Measurements from ENCODE around the gene ABLIM2. TPM values are rescaled to one million over a fixed set of nuclear protein-coding genes. Genes with fewer than 3 reads are reported as not detected.

The ABLIM2 gene
- total RNA-seq, 1 experiment from 2014 or later, result 2.7 TPM

DNA sequence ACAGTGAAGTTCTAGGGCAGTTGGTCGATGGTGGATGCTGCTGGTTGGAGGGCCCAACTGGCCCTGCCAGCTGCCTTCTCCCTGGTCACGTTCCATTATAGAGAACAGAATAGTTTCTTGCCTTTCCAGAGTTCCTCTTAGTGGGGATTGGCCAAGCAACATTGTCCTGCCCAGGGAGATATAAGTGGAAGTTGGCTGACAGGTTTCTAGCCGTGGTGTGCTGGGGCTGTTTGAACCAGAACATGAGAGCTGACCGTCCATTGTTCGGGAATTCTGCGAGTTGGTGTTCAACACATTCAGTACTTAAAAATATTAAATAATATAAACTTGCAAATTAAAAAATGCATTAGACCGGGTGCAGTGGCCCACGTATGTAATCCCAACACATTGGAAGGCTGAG lies 215.4 kb downstream of the ABLIM2 start:
- TF ChIP-seq CTCF (conservative IDR thresholded peaks at IDR 0.05; ENCODE audit: low read depth, low read length), result no peak
- no peak for TF ChIP-seq EZH2 (IDR thresholded peaks at IDR 0.05; ENCODE audit: borderline replicate concordance, low read depth, low read length, poor library complexity, severe bottlenecking)
- Histone ChIP-seq H3K36me3 (ENCODE audit: insufficient read depth, low read length, poor library complexity, severe bottlenecking) (no peaks in the 10 kb centered on the region), H3K9me3 (ENCODE audit: low read depth, low read length, poor library complexity, severe bottlenecking) (no peaks in the 10 kb centered on the region), H3K27ac (ENCODE audit: low read depth, low read length, poor library complexity, severe bottlenecking) (no peak overlapping the region), H3K4me3 (ENCODE audit: low read depth, low read length, poor library complexity, severe bottlenecking) (no peak overlapping the region), H3K4me1 (ENCODE audit: insufficient read depth, low read length, poor library complexity, severe bottlenecking) (no peaks in the 10 kb centered on the region), H3K27me3 (replicated peaks; ENCODE audit: insufficient read depth, low read depth, low read length, poor library complexity) (no peaks in the 10 kb centered on the region)
- intact Hi-C loops (cut with micrococcal nuclease; ENCODE audit: unreplicated experiment), result no loop called here
- no TSS peak for BruUV-seq (replicated peaks)
- no peak for DNase-seq (ENCODE audit: low spot score)
- CTCF ChIA-PET, result no interaction called here
- POLR2A ChIA-PET (ENCODE audit: low non-redundant PET), result no interaction called here

DNA sequence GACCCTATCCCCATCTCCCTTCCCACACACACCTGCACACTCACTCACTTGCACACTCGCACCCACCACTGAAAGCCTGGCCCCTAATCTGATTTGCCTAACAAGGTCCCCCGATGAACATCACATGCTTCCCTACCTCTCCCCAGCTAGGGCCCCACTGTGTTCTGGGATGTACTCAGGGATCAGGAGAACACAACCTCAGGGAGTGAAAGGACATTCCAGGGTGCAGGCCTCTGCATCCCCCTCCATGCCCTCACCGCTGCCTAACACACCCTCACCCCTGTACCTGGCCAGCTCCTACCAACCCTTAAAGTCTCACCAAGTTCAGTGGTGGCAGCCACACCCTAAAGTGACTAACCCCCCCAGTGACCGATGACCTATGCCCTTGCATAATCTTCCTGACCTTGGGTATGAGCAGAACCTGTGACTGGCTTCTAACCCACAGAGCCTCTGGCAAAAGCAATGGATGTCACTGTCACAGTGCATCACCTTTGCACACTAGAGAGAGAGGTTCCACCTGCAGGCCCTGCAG lies 216.6 kb downstream of the ABLIM2 start:
- TF ChIP-seq CTCF (conservative IDR thresholded peaks at IDR 0.05; ENCODE audit: low read depth, low read length) (no peak), EZH2 (IDR thresholded peaks at IDR 0.05; ENCODE audit: borderline replicate concordance, low read depth, low read length, poor library complexity, severe bottlenecking) (no peak)

DNA sequence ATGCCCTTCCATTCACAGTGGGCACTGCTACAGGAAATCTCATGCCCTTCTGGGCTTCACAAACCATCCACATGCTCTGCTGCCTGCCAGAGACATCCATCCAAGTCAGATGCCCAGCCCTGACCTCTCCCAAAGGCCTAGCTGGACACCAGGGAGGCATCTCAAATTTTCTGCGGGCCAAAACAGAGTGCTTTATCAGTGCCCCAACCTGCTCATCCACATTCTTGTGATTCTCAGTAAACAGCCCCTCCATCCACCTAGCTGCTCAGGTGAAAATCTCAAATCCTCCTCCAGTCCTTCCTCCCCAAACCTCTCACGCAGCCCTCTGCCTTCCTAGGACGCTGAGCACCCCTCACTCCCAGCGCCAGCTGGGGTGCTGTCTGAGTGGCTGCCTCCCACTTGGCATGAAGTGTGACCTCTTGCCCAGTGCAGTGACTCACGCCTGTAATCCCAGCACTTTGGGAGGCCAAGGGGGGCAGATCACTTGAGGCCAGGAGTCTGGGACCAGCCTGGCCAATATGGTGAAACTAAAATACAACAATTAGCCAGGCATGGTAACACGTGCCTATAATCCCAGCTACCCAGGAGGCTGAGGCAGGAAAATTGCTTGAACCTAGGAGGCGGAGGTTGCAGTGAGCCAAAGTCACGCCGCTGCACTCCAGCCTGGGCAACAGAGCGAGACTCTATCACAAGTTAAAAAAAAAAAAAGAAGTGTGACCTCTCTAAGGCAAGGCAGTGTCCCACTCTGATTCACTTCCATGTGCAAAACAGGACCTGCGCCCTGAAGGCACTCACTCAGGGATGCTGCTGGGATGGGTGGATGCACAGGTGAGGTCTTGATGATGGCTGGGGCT lies 217.3 kb downstream of the ABLIM2 start:
- Histone ChIP-seq H3K27me3 (replicated peaks; ENCODE audit: insufficient read depth, low read depth, low read length, poor library complexity) (no peaks in the 10 kb centered on the region), H3K9me3 (ENCODE audit: low read depth, low read length, poor library complexity, severe bottlenecking) (no peaks in the 10 kb centered on the region), H3K4me1 (ENCODE audit: insufficient read depth, low read length, poor library complexity, severe bottlenecking) (peaks cover 6% of the 10 kb centered on the region), H3K27ac (ENCODE audit: low read depth, low read length, poor library complexity, severe bottlenecking) (no peak overlapping the region), H3K4me3 (ENCODE audit: low read depth, low read length, poor library complexity, severe bottlenecking) (no peak overlapping the region), H3K36me3 (ENCODE audit: insufficient read depth, low read length, poor library complexity, severe bottlenecking) (no peaks in the 10 kb centered on the region)
- no peak for TF ChIP-seq EZH2 (IDR thresholded peaks at IDR 0.05; ENCODE audit: borderline replicate concordance, low read depth, low read length, poor library complexity, severe bottlenecking)
- no peak for TF ChIP-seq CTCF (conservative IDR thresholded peaks at IDR 0.05; ENCODE audit: low read depth, low read length)
- no peak for DNase-seq (ENCODE audit: low spot score)
- BruUV-seq (replicated peaks), result no TSS peak
- intact Hi-C loops (cut with micrococcal nuclease; ENCODE audit: unreplicated experiment), result no loop called here
- POLR2A ChIA-PET (ENCODE audit: low non-redundant PET), result interaction anchor here (0.7 kb wide), 1 partner anchor 14 kb away, joined by 3 read pairs; no protein-coding TSS in a partner anchor
- CTCF ChIA-PET, result no interaction called here

More for the DNA sequence above, 216.6 kb downstream of the ABLIM2 start:
- DNase-seq (ENCODE audit: low spot score), result no peak
- H3K27me3 ChIP-seq (replicated peaks; ENCODE audit: insufficient read depth, low read depth, low read length, poor library complexity), result no peaks in the 10 kb centered on the region
- no peak overlapping the region for H3K4me3 ChIP-seq (ENCODE audit: low read depth, low read length, poor library complexity, severe bottlenecking)
- no TSS peak for BruUV-seq (replicated peaks)
- H3K9me3 ChIP-seq (ENCODE audit: low read depth, low read length, poor library complexity, severe bottlenecking), result no peaks in the 10 kb centered on the region
- ChIA-PET CTCF (no interaction called here), POLR2A (ENCODE audit: low non-redundant PET) (no interaction called here)
- H3K4me1 ChIP-seq (ENCODE audit: insufficient read depth, low read length, poor library complexity, severe bottlenecking), result peaks cover 3% of the 10 kb centered on the region
- H3K27ac ChIP-seq (ENCODE audit: low read depth, low read length, poor library complexity, severe bottlenecking), result no peak overlapping the region
- intact Hi-C loops (cut with micrococcal nuclease; ENCODE audit: unreplicated experiment), result no loop called here
- no peaks in the 10 kb centered on the region for H3K36me3 ChIP-seq (ENCODE audit: insufficient read depth, low read length, poor library complexity, severe bottlenecking)
